ENCODE data around the gene RPS6KL1.

Gene RPS6KL1

DNA sequence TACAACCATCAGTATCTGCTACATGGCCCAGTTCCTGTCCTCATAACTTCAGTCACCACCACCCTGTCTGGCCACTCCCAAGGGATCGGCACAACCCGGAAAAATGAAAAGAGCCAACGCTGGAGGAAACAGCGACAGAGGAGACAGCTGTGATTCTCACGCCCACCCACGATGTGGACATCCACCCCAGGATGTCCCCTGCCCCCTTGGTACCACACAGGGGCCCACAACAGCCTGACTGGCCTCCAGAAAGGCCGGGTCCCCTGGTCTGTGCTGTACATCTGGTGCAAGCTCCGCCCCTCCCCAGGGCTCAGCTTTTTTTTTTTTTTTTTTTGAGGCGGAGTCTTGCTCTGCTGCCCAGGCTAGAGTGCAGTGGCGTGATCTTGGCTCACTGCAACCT is 12.5 kb downstream of the RPS6KL1 start:
- DNase-seq, result no peak

DNA sequence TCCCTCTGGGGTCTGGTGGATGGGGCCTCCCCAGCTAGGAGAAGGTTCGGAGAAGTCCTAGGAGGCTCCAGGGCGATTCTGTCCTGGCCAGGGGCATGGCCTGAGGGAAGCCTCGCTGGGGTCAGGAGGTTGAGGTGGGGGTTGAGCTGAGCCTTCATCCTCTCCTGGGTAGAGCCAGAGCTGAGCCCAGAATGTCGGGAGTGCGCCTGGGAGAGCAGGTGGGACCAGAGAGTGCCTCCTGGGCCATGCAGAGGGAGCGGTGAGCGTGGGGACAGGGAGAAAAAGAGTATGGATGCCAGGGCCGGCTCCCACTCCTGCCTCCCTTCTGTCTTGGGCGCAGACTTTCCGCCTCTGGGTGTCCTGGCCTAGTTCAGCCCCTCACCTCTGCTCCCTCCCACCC is 13.1 kb downstream of the RPS6KL1 start:
- DNase-seq, result no peak

DNA sequence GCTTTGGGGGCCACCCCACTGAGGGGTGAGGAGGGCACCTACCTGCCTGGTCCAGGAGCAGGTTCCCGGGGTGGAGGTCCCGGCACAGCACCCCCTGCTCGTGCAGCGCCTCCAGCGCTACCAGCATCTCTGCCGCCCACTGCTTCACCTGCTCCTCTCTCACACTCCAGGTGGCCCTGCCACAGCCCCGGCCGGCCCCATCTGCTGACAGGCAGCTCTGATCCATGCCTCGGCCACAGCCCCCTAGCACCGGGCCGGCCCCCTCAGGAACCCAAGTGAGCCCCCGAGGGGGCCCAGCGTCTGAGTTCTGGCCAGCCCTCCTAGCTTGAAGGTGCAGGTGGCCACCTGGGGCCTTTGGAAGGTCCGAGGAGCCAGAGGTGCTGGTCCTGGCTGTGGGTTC is 13.6 kb downstream of the RPS6KL1 start:
- no peak for DNase-seq

DNA sequence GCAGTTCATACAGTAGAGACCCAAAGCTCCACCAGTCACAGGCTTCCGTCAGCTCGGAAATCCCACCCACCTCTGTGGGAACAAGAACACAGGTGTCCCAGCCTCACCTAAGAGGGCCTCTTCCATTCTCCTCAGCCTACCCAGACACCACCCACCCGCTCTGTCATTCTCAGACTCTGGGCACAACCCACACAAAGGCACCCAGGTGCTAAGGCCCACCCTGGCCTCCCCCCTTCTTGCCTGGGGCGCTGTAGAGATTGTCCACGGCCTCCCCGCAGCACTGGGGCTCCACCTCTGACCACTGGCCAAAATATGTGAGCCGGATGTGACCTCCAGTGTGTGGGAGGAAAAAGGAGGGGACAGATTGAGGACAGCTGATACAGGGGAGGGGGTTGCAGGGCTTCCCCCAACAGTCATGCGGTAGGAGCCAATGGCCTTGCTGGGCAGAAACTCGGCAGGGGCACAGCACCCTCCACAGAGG is 14.2 kb downstream of the RPS6KL1 start:
- DNase-seq, result no peak

DNA sequence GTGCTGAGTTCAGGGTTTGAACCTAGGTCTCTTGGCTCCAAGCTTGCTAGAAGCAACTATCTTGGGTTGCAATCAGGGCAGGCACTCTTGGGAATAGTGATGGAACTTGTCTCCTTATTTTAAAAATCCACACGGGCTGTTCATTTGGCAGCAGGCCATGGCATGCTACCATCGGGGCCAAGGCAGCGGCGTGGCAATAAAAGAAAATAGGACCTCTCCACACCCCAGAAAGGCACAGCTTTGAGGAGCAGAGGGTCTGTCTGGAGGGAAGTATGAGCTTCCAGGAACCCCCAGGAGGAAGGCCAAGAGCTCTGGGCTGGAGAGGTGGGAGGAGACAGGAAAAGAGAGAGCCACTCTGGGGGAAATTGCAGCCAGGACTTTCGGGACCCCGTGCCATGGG is 15.3 kb downstream of the RPS6KL1 start:
- no peak for DNase-seq

DNA sequence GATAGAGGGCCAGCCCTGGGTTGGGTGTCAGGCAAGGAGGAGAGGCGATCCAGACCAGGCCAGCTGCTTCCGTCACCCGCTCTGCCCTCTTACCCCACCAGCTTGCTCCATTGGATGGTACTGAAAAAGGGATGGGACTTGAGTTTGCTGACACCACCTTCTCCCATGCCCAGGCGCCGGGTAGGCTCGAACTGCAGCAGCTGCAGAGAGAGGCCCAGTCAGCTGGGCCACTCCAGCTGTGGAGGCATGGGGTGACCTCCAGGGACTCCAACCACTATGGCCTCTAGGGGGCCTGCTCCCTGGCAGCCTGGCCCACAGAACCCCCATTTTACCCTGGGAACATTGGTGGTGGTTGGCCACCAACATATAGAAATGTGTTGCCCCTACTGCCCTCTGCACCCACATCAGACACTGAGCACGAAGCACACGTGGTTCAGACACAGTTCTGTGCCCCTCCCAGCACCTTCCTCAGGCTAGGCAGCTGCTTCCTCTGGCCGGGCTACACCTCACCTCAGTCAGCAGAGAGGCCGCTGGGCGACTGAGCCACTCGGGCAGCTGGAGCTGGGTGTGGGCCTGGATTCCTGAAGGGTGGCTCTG is 16.0 kb downstream of the RPS6KL1 start:
- no peak for DNase-seq

DNA sequence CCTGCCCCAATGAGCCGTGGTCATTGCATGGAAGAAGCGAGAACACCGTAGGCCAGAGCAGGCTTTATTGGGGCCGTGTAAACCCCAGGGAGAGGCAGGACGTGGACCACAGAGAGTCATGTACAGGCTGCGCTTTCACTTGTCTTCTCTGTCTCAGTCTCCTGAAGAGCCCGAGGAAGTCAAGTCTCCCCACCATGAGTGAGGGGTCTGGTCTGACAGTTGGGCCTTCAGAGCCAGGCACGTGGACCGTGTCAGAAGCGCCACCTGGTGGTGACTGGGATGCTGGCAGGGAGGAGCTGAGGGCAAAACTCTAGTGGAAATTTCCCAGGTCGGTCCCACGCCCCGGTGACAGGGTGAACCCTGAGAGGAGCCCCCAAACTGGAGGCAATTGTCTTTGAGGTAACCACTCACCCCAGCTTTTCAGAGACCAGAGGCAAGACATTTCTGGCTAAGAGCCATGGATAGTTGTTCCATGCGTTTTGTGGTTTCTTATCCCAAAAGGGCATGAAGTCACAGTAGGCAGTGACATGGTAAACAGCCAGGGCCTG is 17.4 kb downstream of the RPS6KL1 start:
- DNase-seq, result no peak

DNA sequence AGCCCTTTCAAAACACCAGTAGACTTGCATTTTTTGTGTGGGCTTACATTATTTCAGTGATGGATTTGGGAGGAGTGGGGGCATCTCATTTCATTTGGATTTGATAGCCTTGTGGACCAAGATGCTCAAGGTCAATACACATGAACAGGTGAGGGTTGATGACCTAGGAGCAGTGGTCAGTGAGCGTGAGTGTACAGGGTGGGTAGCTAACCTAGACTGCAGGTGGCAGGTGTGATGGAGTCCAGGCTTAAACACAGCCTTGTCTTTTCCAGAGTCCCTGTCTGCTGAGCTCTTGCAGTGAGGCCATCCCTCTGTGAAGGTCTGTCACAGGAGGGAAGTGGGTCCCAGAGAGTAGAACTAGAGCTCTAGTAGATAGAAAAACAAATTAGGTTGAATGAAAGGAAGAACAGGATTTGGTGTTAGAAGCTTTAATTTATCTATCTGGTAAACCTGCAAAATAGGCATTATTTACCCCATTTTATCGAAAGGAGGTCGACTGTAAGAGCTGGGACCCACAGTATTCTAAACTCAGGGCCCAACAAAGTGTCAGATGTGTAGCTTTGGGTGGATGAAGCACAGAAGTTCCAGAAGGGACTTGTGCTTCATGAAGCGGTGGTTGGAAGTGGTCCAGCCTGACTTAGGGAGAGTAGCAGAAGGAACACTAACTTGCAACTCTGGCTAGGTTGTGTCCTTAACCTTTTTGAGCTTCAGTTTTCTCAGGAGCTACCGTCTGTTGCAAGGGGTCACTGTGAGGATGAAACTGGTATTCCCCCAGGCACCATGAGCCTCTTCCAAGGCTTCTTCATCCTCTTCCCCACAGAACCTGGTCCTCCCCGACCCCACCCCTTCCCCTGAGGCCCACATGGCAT is 18.2 kb downstream of the RPS6KL1 start:
- DNase-seq, result no peak

DNA sequence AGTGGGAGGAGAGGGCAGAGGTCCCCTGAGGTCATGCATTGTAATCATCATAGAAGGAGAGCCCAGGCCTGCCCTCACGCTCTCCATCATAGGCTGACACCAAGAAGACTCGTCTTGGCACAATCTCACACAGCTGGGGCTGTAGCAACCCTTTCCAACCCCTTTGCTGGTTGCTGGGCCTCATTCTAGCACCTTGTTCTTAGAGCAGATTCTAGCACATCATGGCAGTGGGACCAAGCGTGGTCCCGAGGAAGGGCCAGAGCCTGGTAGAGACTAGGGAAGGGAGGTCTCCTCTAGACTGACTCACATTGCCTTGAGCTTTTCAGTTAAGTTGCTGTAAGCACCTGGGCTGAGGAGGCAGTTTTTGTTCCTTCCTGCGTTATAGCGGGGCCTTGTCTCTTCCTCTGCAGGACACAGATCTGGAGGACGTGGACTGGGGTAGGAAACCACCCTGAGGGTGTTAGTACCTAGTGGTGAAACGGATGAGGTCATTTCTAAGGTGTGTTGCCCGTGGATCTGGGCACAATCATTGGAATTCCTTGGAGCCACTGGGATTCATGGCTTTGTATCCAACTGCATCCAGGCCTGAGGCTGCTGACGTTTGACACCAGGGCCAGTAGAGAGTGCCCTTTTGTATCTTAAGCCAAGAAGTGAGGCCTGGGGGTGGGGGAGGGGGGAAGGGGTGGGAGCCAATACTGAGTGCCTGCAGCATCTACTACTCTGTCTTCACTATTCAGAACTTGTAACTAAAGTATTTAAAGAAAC is 19.9 kb downstream of the RPS6KL1 start:
- no peak for DNase-seq

DNA sequence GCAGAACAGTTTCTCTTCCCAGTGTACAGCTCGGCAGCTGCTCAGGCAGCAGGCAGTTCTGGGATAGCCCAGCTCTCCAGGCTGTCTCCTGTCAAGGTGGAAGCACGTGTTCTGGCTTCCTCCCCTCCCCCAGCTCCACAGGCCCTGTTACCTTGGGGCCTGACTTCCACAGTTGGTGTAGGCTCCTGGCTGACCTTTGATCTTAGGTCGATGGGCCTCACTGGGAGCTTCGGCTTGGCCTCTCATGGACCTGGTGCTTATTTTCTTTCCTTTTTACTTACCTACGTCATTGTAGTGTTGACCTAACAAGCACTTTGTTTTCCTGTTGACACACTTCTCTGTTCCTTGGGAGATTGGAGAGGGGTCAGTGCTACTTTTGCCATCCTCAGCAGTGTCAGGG is 24.4 kb downstream of the RPS6KL1 start:
- no peak for DNase-seq

DNA sequence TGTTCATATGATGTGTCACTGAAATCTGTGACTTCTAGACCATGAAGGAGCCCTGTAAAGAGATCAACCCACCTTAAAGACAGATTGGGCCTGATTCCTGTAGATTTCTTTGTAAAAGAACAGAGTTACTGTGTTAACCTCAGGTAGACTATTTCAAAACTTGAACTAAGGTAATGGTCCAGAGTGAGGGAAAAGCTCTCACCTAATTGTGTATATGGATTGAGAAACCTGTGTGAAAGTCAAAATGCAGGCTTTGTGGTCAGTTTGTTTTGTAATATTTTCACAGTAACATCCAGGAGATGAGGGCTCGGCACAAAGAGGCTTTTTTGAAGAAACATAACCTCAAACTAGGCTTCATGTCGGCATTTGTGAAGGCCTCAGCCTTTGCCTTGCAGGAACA is 25.0 kb downstream of the RPS6KL1 start:
- DNase-seq, result no peak

DNA sequence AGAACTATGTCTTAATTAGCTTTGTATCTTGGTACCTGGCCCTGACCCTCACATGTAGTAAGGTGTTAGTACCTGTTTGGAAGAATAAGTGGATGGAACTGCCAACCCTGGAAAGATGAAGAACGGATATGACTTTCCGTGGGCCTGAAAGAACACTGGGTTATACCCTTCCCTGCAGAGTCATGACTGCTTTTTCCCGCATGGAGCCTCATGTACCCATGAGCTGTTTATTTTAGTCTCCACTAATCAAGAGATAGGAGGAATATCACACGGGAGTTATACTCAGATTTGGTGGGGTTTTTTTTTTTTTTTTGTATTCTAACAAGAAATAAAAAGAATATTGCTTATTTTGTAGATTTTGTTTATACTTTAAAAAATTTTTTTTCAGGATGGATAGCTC is 25.4 kb downstream of the RPS6KL1 start:
- DNase-seq, result no peak

DNA sequence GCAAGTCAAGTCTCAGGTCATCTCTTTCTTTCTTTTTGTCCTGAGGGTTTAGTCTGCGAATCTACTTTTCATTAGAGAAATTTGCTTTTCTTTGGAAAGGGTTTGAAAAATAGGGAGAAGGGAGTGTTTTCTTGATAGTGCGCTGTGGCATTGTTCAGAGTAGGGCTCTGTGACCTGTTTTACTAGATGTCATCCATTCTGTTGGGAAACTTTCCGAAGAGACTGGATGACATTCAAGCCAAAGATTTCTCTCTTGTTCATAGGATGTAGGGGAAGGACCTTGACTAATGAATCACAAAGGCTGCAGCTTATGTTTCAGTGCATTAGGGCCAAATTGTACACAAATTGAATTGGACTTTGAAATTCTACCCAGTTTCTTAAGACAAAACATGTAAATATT is 26.7 kb downstream of the RPS6KL1 start:
- DNase-seq, result no peak

DNA sequence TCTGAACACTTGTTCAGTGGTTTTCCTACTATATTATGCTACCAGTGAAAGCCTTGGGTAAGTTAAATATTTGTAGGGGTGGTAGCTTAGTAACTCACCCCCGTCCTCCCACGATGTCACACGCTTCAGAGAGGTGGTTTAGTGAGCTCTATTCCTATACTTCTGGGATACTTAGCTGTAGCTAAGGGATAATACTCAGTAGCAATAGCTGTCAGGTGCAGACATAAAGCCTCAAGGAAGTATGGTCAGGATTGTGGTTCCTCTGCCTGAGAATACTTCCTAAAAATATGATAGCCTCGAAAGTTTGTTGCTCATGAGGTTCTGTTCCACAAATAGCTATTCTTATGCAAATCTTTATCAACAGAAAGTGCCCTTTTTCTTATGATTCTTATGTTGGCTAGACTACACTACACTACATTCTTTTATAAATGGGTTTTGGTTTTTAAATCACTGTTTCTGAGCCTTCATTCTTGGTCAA is 29.4 kb downstream of the RPS6KL1 start:
- DNase-seq, result no peak

DNA sequence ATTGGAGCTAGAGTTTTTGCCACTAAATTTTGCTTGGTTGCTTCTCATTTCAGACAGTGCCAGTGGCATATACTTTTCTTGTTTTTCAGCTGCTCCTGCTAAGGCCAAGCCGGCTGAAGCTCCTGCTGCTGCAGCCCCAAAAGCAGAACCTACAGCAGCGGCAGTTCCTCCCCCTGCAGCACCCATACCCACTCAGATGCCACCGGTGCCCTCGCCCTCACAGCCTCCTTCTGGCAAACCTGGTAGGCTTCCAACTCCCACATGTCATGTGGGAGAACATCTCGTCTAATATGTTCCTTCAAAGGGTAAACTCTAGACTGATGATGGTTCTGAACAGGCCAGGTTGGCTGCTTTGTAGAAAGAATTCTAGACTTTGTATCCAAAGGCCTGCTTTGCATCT is 30.3 kb downstream of the RPS6KL1 start:
- DNase-seq, result no peak

DNA sequence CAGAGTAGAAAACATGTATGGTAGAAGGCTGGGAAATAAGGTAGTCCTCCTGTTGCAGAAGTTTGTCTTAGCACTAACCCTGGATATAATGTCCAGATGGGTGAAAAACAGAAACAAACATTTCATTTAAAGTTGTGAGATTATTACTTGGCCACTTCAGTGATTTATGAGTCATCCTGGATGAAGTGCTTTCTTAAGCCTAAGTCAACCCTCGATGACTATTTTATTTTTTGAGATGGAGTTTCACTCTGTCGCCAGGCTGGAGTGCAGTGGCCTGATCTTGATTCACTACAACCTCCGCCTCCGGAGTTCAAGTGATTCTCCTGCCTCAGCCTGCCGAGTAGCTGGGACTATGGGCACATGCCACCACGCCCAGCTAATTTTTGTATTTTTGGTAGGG is 31.2 kb downstream of the RPS6KL1 start:
- DNase-seq, result no peak

DNA sequence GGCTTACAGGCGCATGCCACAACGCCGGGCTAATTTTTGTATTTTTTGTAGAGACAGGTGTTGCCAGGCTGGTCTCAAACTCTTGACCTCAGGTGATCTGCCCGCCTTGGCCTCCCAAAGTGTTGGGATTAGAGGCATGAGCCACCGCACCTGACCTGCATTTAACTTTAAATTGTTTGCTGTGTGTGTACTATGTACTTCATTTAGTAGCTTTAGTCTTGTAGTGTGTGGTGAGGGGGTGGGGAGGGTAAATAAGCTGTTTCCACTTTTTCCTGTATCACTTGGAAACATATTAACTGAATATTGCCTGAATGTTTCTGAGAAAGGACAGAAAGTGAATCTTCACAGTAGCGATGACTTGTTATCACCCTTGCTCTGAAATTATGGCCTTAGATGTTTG is 32.8 kb downstream of the RPS6KL1 start:
- DNase-seq, result no peak

DNA sequence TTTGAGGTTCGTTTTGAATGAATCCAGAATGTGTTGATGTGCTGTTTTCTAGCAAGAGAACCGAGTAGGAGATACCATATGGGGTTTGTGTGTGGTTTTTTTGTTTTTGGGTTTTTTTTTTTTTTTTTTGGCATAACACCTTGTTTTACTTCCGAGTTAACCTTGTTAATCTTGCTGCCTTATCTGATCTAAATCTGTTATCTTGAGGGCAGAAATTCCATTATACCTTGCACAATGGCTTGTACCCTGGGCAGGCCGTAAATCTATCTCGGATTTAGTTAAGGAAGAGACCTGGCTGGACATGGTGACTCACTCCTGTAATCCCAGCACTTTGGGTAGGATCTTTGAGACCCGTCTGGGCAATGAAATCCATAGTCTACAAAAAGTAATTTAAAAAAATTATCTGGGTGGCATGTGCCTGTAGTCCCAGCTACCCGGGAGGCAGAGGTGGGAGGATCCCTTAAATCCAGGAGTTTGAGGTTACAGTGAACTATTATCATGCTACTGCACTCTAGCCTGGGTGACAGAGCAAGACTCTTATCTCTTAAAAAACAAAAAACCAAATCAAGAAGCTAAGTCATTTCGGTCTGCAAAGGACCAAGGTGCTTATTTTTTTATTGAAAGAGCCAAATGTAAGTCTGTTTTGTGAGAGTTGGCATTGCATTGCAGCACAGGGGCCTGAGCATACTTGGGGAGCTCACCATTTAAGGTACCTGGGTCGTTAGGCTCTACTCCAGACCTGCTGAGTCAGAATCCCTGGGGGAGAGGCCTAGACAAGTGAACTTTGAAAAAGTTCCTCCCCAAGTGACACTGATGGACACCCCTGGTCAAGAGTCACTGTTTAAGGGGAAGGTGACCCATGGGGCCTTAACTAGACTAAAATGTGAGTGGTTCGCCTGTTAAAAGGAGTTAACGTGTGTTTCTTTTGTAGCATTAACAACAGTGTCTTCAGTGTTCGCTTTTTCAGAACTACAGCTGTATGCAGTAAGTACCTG is 34.6 kb downstream of the RPS6KL1 start:
- no peak for DNase-seq

DNA sequence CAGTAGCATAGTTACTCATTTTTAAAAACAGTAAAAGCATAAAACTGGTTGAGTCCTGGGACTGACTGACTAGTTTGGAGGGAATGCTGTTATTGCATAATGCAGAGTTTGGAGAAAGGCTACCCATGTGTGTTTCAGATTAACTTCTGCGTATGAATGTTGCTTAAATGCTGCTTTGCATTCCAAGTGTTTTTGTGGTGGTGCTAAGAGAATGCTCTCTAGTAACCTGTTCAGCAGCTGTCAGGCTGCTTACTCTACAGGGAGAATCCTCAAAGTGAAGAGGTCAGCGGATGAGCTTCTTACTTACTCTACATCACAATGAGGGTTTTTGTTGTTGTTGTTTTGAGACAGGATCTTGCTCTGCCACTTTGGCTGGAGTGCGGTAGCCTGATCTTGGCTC is 37.1 kb downstream of the RPS6KL1 start:
- DNase-seq, result no peak

DNA sequence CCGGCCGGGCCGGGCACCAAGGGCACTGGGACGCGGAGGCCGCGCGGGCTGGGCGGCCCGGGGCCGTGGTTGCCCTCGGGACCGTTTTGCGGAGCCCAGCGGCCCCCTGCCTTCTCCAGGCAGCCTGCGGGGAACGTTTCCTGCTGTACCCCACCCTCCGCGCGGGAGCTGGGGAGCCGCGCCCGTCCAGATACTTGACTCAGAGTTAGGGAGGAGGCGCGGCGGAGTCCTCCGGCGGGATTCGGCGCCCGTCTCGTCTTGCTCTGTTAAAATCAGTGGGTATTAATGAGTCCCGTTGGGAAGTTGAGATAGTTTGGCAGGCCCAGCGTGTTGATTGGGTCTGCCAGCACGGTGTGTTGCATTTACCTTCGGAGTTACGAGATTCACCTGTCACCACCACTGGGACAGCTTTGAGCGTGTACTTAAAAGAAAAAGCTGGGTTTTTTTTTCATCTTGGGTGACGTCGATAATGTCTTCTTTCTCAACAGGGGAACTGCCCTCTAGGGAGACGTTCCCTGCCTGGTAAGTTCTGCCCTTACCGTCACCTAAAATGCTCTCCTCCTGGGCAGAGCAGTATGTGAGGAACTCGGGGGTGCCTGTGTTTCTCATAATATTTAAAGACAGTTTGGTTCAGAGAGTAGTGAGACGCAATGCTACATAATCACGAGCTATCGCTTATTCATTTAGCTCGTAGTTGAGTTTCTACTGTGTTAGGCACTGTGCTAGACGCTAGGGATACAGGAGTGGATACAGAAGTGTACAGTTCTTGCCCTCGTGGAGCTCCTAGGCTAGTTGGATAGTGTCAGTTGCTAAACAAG is 40.7 kb downstream of the RPS6KL1 start:
- no peak for DNase-seq

DNA sequence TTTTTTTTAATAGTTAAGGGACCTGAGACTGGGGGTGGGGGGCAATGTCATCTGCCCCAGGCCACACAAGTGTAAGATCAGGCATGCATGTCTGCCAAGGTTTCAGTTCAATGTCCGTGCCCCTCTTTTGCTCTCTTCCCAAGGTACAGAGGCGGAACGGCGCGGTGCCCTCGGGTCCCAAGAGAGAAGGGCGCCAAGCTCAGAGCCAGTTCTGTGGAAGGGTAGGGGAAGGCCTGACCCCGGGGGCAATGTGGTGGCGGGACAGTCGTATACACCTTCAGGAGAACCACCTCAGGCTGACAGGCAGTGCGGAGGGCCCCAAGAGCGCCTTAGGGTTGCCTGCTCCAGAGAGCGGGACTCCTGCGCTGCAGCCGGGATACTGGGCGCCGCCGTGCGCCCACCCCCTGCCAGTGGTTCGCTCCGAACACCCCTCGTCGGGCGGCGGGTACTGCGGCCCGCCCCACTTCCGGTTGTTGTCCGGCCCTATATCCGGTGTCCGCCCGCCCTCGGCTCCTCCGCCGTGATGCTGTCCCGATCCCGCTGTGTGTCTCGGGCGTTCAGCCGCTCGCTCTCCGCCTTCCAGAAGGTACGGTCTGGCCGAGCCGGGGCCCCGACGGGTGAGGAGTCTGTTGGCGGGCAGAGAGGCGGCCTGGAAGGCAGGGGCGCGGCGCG is 41.5 kb downstream of the RPS6KL1 start, which contains the start of gene DLST:
TSS of gene DLST (plus strand) at position 486 of the 672 bp plus-strand sequence. CDS start at position 524, 38 bp downstream.
- DNase-seq, result peak; percentile 5

All from SIG-M5 (cell line).